AG04450 (cell line): ENCODE data around the gene AGTRAP. TPM values are rescaled to one million over a fixed set of nuclear protein-coding genes. Genes with fewer than 3 reads are reported as not detected.

ENCODE experiments used
- CTCF ChIA-PET: fragments of 300-600, 350-600 bp; formaldehyde crosslinking; extraction: SDS; loops from one replicate; lab custom pipeline; 2022; ENCODE audit warnings: antibody characterized with exemption, inconsistent platforms; lab: Charles Lee
- POLR2A ChIA-PET: fragments of 350-600 bp; formaldehyde crosslinking; extraction: SDS; loops from one replicate; lab custom pipeline; 2021; ENCODE audit warnings: antibody characterized with exemption, inconsistent platforms; lab: Yijun Ruan, JAX
- DNase-seq: peaks from one replicate; pipeline ENCODE4 v3.0.0-alpha.2; 2011; ENCODE audit warnings: low read depth, low spot score
- H3K27ac ChIP-seq: one replicate; pipeline ENCODE4 v1.5.1; 2012; ENCODE audit warnings: low read depth, low read length, control low read depth
- H3K27me3 ChIP-seq: one replicate; pipeline ENCODE4 v1.6.0; 2012; ENCODE audit warnings: low read length; ENCODE audit not compliant: control insufficient read depth, insufficient read depth
- H3K4me3 ChIP-seq: 2 replicates; pipeline ENCODE4 v1.5.1; 2011; ENCODE audit warnings: mild to moderate bottlenecking, low read depth, low read length, control low read depth
- H3K9me3 ChIP-seq: 2 replicates; pipeline ENCODE4 v1.5.1; 2012; ENCODE audit warnings: low read length; ENCODE audit not compliant: control insufficient read depth, insufficient read depth
- polyA plus RNA-seq: library from polyadenylated mRNA; depleted of rRNA; stranded (reverse); fragments of >200 nt; gene quantifications from 2 replicates; pipeline ENCODE4 v1.2.3, GENCODE V29; 2011
- TF ChIP-seq, protein P1 (sequence below): IDR thresholded peaks from 2 replicates; pipeline ENCODE4 v1.5.1; 2011; ENCODE audit warnings: low read depth, low read length, control low read depth, inconsistent platforms

AGTRAP gene
- polyA plus RNA-seq, 1 experiment: 26.8 TPM

DNA sequence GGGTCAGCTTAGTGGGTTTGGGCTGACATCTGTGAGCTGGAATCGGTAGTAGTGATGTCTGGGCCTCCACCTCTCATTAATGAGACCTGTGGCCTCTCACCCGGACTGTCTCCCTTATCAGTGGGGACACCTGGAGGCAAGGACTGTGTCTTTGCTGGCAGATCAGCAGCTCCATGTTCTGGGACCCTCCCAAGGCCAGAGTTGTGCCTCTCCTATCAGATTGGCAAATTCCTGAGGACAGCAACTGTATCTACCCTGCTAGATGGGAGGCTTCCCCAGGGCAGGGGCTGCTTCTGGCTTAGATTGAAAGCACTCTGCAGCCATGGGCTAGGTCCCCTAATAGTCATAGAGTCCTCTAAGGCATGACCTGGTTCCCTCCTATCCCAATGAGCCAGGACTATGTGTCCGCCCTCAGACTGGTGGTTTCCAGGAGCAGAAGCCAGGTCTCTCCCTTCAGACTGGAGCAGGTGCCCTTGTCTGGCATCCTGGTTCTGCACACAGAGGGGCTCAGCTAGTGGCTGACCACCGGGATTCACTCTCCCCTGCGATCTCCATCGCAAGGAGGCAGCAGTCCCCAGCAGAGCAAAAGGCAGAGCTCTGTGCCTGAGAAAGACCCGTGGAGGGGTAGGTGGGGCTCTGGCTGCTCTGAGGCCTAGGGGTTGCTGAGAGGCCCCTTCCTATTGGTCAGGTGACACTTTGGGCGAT, 38.6 kb upstream of the AGTRAP start:
- H3K9me3 ChIP-seq: no peaks in the 10 kb centered on the region; the same call in 1 of the 2 replicates
- no peak overlapping the region for H3K4me3 ChIP-seq
- peaks cover 54% of the 10 kb centered on the region for H3K27me3 ChIP-seq
- TF ChIP-seq, protein P1, sequence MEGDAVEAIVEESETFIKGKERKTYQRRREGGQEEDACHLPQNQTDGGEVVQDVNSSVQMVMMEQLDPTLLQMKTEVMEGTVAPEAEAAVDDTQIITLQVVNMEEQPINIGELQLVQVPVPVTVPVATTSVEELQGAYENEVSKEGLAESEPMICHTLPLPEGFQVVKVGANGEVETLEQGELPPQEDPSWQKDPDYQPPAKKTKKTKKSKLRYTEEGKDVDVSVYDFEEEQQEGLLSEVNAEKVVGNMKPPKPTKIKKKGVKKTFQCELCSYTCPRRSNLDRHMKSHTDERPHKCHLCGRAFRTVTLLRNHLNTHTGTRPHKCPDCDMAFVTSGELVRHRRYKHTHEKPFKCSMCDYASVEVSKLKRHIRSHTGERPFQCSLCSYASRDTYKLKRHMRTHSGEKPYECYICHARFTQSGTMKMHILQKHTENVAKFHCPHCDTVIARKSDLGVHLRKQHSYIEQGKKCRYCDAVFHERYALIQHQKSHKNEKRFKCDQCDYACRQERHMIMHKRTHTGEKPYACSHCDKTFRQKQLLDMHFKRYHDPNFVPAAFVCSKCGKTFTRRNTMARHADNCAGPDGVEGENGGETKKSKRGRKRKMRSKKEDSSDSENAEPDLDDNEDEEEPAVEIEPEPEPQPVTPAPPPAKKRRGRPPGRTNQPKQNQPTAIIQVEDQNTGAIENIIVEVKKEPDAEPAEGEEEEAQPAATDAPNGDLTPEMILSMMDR: no peak
- no peak for DNase-seq
- H3K27ac ChIP-seq: no peak overlapping the region
- ChIA-PET CTCF (no interaction called here), POLR2A (interaction anchor here (0.5 to 0.6 kb wide), 2 partner anchors 11 to 609 kb away, joined by 3 to 4 read pairs; no protein-coding TSS in a partner anchor)

DNA sequence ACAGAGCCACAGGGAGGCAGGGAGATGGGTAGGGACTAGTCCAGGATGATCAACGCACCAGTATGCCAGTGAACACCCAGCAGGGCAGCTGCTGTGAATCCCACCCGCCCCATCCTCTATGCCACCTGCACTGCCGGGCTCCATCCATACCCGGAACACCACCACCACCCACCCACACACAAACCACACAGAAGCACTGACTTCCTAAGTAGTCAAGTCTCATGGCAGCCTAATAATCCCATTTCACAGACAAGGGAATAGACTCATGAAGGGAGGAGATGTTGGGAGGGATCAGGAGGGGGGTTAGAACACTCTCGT, 38.1 kb upstream of the AGTRAP start:
- DNase-seq: no peak
- TF ChIP-seq, protein P1: no peak
- Histone ChIP-seq H3K9me3 (no peaks in the 10 kb centered on the region; the same call in 1 of the 2 replicates), H3K27ac (no peak overlapping the region), H3K27me3 (peaks cover 53% of the 10 kb centered on the region), H3K4me3 (no peak overlapping the region)
- ChIA-PET CTCF (interaction anchor here (0.7 kb wide), 1 partner anchor 22 kb away, joined by 8 read pairs; no protein-coding TSS in a partner anchor), POLR2A (no interaction called here)

GRCh38 chr1:11700601-11701467, 35.1 kb upstream of the AGTRAP start:
- Histone ChIP-seq H3K27ac (no peak overlapping the region), H3K4me3 (no peak overlapping the region), H3K9me3 (no peaks in the 10 kb centered on the region; the same call in 1 of the 2 replicates), H3K27me3 (peaks cover 48% of the 10 kb centered on the region)
- ChIA-PET POLR2A (interaction anchor here (0.7 kb wide), 1 partner anchor 19 kb away, joined by 3 read pairs; no protein-coding TSS in a partner anchor), CTCF (interaction anchor here (0.6 to 1.5 kb wide), 4 partner anchors 10 to 57 kb away, joined by 3 to 4 read pairs (median 3); no protein-coding TSS in a partner anchor)
- TF ChIP-seq, protein P1: no peak
- DNase-seq: no peak

DNA sequence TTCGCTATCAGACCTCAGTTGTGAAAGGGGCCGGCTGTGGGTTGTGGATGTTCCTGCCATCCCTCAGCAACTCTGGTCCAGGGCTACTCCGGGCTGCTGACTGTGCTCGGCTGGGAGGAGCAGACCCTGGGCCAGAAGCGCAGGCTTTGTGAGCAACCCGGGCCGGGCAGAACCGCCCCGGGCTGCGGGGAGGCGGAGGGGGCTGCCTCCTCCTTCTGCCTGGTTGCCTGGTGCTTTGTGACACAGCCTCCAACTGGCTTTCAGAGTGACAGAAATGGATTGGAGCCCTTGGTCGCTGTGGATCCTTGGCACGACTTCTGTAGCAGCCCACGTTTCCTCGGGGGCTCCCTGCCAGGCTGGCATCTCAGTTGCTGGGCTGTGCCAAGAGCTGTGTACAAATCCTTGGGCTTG, 34.4 kb upstream of the AGTRAP start:
- POLR2A ChIA-PET: no interaction called here

More for the DNA sequence above, 34.4 kb upstream of the AGTRAP start:
- CTCF ChIA-PET: interaction anchor here (1.5 kb wide), 1 partner anchor 9 kb away, joined by 4 read pairs; no protein-coding TSS in a partner anchor
- Histone ChIP-seq H3K27me3 (peaks cover 47% of the 10 kb centered on the region), H3K4me3 (no peak overlapping the region), H3K9me3 (no peaks in the 10 kb centered on the region; the same call in 1 of the 2 replicates), H3K27ac (no peak overlapping the region)
- TF ChIP-seq, protein P1: no peak
- no peak for DNase-seq
